Activated CD8-positive, alpha-beta memory T cell treated with anti-CD3 and anti-CD28 coated beads for 36 hours (primary cell): Measurements from ENCODE around the gene PRSS22. TPM values are rescaled to one million over a fixed set of nuclear protein-coding genes. Genes with fewer than 3 reads are reported as not detected.
"Not testable (repeated sequence)": the region's sequence is repeated elsewhere in the genome, so short reads cannot be mapped to it uniquely, and the experiment has no call there.

Experiments
- CTCF ChIA-PET: fragments of 350-600 bp; sonication (Branson Sonifier 250); formaldehyde crosslinking; loops from one replicate; lab custom pipeline; 2021; ENCODE audit warnings: antibody characterized with exemption; lab: Charles Lee
- POLR2A ChIA-PET: fragments of 350-600 bp; sonication (Branson Sonifier 250); formaldehyde crosslinking; loops from one replicate; lab custom pipeline; 2021; ENCODE audit warnings: antibody characterized with exemption; lab: Charles Lee
- total RNA-seq, 2 experiments: library from RNA; stranded (reverse); gene quantifications; one replicate each; pipeline ENCODE4 v1.2.3, GENCODE V29; 2021

The PRSS22 gene, protein sequence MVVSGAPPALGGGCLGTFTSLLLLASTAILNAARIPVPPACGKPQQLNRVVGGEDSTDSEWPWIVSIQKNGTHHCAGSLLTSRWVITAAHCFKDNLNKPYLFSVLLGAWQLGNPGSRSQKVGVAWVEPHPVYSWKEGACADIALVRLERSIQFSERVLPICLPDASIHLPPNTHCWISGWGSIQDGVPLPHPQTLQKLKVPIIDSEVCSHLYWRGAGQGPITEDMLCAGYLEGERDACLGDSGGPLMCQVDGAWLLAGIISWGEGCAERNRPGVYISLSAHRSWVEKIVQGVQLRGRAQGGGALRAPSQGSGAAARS
- total RNA-seq: not detected

DNA sequence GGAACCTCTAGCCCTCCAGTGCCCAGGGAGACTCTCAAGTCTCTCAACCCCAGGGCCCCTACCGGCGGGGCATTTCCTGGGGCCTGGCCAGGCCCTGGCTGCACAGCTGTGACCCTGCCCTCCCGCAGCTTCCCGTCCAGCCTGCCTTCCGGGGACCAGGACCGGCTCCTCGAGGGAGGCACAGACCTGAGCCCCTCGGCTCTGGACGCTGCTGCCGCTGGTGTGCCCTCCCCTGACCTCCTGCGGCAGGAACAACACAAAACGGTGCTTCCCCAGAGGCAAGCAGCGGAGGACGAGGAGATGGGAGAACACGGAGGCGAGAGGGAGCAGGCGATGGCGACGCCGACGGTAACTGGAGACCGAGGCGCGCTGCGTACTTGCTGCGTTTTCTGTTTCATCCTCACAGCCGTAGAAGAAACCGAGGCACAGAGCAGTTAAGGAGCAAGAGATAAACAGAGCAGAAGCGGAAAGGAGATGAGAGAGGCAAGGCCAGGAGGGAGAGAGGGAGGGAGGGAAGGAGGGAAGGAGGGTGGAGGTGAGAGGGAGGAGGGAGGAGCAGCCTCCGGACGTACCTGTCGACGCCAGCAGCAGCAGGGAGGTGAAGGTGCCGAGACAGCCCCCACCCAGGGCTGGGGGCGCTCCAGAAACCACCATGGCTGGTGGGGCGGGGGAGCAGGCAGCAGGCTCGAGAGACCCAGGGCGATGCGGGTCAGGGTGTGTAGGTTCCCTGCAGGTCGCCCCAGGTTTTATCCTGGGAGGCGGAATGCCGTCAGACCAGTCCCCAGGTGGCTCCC, at the start of gene PRSS22:
TSS of gene PRSS22 (minus strand) at position 720 of the 794 bp plus-strand sequence. CDS start at position 654, 66 bp downstream.
- ChIA-PET POLR2A (no interaction called here), CTCF (no interaction called here)

DNA sequence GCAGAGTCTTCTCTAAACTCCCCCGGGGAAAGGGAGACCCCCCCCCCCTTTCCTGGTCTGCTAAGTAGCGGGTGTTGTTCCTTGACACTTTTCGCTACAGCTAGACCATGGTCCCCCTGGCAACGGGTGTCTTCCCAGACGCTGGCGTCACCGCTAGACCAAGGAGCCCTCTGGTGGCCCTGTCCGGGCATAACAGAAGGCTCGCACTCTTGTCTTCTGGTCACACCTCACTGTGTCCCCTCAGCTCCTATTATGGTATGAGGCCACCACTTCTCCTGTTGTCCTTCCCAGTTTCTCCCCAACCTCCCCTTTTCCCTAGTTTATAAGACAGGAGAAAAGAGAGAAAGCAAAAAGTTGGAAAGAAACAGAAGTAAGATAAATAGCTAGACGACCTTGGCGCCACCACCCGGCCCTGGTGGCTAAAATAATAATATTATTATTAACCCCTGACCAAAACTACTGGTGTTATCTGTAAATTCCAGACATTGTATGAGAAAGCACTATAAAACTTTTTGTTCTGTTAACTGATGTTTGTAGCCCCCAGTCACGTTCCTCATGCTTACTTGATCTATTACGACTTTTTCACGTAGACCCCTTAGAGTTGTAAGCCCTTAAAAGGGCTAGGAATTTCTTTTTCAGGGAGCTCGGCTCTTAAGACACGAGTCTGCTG, 49.2 kb upstream of the PRSS22 start:
- CTCF ChIA-PET: interaction anchor here (0.9 to 3.6 kb wide), 3 partner anchors 13 to 31 kb away, joined by 3 to 14 read pairs (median 8); no protein-coding TSS in a partner anchor
- POLR2A ChIA-PET: not testable (repeated sequence)

DNA sequence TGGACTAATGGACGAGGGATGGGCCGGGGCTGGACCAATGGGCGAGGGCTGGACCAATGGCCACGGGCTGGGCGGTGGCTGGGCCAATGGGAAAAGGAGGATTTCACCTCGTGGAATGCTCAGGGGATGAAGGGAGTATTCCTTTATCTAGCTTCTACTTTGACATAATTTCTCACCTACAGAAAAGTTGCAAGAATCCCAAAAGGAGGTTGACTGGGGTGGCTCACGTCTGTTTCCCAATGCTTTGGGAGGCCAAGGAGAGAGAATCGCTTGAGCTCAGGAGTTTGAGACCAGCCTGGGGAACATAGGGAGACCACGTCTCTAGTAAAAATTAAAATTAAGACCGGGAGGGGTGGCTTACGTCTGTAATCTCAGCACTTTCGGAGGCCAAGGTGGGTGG, 48.0 kb upstream of the PRSS22 start:
- ChIA-PET CTCF (interaction anchor here (0.7 to 1.7 kb wide), 5 partner anchors 15 to 31 kb away, joined by 3 to 8 read pairs (median 3); partner anchors contain the start of gene FLYWCH2), POLR2A (interaction anchor here (0.5 kb wide), 1 partner anchor 1135 kb away, joined by 4 read pairs; no protein-coding TSS in a partner anchor)

DNA sequence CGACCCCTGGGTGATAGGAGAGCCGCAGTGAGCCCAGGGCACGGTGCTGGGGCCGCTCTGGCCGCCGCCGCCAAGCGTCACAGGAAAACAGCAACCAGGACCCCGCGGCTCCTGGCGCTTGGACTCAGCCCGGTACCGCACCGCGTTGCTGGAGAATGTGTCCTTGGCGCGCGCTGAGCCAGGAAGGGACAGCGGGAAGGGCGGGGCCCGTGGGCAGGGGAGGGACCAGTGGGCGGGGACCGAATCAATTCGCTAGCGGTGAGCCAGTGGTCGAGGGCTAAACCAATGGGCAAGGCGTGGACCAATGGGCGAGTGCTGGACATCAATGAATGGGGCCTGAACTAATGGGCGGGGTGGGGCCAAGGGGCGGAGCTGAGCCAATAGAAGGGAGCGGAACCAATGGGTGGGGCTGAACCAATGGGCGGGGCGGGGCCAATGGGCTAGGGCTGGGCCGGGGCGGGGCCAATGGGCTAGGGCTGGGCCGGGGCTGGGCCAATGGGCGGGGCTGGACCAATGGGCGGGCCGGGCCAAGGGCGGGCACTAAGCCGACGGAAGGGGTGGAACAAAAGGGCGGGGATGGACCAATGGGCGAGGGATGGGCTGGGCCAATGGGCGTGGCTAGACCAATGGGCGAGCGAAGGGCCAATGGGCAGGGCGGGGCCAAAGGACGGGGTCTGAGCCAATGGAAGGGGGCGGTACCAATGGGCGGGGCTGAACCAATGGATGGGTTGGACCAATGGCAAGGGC, 47.4 kb upstream of the PRSS22 start:
- ChIA-PET POLR2A (interaction anchor here (0.5 to 0.6 kb wide), 2 partner anchors 212 to 1136 kb away, joined by 3 to 4 read pairs; no protein-coding TSS in a partner anchor), CTCF (interaction anchor here (0.7 to 1.7 kb wide), 4 partner anchors 15 to 31 kb away, joined by 3 to 8 read pairs (median 4); partner anchors contain the start of gene FLYWCH2)

DNA sequence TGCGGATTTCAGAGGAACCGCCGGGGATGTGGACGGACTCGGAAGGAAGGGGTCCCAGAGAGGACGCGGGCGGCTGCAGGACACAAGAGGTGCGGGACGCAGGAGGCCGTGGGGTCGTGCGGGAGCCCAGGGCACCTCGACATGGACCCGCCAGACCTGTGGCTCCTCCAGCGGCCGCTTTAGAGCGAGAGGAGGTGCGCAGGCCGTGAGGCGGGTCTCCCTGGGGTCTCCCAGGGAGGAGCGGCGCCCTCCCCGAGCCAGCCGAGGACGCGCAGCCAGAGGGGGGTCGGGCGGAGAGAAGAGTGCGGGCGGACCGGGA, 46.9 kb upstream of the PRSS22 start:
- ChIA-PET CTCF (interaction anchor here (1.2 kb wide), 1 partner anchor 22 kb away, joined by 5 read pairs; the partner anchor contains the start of gene FLYWCH2), POLR2A (interaction anchor here (0.6 kb wide), 1 partner anchor 212 kb away, joined by 3 read pairs; no protein-coding TSS in a partner anchor)

DNA sequence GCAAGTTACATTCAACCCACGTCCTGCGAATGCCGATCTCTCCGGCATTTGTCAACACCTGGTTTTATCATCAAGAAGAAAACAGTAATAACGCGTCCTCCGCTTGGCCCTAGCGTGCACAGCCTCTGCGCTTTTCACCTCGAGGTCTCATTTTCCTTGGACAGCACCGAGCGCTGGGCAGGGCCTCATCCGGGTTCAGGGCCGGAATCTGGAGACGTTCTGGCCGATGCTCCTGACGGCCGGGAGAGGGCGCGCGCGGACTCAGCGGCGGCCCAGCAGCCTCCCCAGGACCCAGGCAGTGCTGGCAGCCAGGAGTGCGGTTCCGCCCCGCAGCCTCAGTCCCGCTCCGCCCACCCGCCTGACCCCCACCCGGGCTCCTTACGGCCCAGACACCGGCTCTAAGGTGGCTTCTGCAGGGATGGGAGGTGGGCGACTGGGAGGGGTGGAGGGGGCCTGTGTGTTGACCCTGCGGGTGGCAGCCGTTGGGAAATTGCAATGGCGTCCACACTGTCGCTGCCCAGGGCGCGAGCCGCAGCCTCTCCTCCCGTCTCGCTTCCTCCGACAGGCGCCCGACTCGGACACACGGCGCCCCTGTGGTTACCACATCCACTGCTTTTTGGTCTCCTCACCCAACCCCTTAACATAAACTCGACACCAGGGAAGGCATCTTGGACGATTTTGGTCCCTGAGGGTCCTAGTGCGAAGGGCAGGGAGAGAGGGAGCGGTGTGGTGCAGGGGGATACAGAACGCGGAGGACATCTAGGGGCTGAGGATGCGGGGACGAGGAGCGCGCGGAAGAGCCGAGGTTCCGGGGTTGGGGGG, 46.3 kb upstream of the PRSS22 start:
- POLR2A ChIA-PET: no interaction called here
- CTCF ChIA-PET: interaction anchor here (1.0 kb wide), 1 partner anchor 17 kb away, joined by 3 read pairs; no protein-coding TSS in a partner anchor

DNA sequence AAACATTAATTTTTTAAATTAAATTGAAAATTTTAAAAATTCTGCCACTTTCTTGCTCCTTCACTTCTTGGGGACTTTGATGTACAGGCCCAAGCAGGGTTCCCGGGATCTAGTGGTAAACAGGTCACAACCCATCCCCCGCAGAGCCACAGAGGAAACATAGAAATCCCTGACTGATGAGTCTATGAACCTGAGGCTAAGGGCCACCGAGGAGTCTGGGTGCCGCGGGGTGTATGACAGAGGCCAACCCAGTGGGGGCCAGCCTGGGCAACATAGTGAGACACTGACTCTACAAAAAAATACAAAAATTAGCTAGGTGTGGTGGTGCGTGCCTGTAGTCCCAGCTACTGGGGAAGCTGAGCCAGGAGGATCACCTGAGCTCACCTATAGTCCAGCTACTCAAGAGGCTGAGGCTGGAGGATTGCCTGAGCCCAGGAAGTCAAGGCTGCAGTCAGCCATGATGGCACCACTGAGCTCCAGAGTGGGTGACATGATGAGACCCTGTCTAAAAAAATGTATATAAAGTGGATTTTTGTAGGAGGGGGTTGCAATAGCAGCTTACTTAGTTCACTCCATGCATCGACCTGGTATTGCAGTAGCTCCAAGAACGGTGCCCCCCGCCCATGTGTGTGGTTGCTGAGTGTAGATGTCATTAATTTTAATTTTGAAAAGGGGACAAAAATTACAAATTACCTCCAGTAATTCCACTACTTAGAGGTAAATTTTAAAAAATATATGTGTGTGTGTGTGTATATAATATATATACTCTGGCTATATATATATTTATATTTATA, 44.6 kb upstream of the PRSS22 start:
- ChIA-PET CTCF (interaction anchor here (0.7 to 1.2 kb wide), 5 partner anchors 9 to 35 kb away, joined by 3 to 5 read pairs (median 4); partner anchors contain the start of gene FLYWCH1), POLR2A (no interaction called here)

DNA sequence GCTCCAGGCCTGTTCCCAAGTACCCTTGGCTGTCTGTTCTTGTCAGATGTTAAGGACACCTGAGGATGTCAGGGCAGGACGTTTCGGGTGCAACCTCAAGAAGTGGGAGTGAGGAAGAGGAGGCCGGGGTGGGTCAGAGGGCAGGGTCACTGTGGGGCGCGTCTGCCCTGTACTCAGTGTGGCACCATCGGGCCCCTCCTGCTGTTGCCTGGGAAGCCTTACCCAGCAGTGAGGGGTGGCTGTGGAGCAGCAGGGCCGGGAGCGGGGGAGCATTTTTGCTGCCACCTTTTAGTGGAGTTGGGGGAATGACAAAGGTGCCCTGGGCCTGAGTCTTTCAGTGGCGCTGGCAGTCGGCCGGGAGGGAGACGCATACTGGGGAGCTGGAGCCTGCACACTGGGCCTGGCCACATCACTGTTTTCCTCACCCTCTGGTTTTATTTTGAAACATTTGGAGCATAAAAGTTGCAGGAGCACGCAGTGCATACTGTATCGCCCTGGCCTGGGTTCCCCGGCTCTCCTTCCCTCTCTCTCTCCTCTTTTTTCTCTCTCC, 42.6 kb upstream of the PRSS22 start:
- CTCF ChIA-PET: interaction anchor here (1.1 kb wide), 1 partner anchor 482 kb away, joined by 3 read pairs; no protein-coding TSS in a partner anchor
- POLR2A ChIA-PET: no interaction called here

DNA sequence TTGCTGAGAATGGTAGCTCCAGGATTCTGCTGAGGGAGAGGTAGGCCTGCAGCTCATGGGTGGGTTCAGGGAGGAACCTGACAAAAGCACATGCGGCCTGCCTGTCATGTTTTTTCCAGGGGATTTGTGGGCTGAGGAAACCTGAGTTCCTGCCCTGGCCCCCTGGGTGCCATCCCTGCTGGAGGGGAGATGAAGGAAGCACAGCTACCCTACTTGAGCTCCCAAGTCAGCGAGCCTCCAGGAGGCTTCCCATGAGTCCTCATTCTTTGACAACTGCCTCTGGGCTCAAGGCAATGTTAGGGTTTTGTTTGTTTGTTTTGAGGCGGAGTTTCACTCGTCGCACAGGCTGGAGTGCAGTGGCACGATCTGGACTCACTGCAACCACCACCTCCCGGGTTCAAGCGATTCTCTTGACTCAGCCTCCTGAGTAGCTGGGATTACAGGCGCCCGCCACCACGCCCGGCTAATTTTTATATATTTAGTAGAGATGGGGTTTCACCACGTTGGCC, 41.6 kb upstream of the PRSS22 start:
- ChIA-PET POLR2A (interaction anchor here (0.6 kb wide), 2 partner anchors 40 to 53 kb away, joined by 3 to 7 read pairs; no protein-coding TSS in a partner anchor), CTCF (interaction anchor here (0.6 to 1.1 kb wide), 3 partner anchors 31 to 481 kb away, joined by 3 to 4 read pairs (median 3); no protein-coding TSS in a partner anchor)

DNA sequence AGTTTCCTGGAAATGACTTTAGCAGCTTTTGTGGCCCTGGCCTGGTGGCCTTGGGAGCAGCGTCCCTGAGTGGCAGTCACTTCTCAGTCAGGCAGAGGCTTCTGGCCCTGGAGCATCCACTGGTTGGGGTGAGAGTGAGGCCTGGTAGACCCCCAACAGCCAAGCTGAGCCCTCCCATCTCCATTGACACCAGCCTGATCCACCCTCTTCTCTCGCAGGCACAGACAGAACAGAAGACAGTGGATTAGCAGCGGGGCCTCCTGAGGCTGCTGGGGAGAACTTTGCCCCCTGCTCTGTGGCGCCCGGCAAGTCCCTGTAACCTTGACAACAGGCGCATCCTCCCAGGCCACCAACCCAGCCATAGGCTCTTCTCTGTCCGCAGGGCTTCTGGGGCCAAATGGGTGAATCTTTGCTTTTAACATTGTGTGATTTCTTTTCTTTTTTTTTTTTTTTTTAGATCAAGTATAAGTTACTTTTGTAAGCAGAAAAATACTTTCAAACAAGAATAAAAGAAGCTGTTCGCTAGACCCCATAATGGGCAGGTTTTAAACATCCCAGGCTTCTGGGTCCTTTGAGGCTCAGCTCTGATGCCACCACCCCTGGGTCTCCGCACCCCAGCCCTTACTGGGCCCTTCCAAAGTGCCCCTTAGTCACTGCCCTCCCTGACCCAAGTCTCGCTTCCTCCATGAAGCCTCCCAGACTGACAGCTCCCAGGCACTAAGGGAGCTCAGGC, 41.0 kb upstream of the PRSS22 start:
- CTCF ChIA-PET: interaction anchor here (0.6 to 1.0 kb wide), 2 partner anchors 31 to 32 kb away, joined by 3 to 4 read pairs; no protein-coding TSS in a partner anchor
- POLR2A ChIA-PET: interaction anchor here (0.6 kb wide), 2 partner anchors 41 to 54 kb away, joined by 3 to 7 read pairs; no protein-coding TSS in a partner anchor

DNA sequence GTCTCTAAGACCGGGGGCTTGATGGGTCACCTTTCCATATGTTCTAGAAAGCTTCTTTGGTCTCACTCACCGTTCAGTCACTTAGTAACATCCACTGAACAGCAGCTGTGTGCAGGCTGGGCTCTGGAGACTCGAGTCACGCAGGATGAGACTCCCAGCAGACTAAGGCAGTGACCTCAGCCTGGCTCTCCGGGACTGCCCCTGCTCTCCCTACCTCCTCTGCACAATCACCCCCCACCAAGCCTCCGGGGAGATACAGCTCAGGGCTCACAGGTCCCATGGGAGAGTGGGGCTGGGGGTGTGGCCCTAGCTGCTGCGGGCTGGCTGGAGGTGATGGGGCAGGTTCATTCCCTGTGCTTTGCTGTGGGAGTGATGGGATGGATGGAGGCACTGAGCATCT, 39.1 kb upstream of the PRSS22 start:
- CTCF ChIA-PET: interaction anchor here (0.7 to 1.0 kb wide), 2 partner anchors 30 to 59 kb away, joined by 3 read pairs; no protein-coding TSS in a partner anchor
- POLR2A ChIA-PET: no interaction called here

DNA sequence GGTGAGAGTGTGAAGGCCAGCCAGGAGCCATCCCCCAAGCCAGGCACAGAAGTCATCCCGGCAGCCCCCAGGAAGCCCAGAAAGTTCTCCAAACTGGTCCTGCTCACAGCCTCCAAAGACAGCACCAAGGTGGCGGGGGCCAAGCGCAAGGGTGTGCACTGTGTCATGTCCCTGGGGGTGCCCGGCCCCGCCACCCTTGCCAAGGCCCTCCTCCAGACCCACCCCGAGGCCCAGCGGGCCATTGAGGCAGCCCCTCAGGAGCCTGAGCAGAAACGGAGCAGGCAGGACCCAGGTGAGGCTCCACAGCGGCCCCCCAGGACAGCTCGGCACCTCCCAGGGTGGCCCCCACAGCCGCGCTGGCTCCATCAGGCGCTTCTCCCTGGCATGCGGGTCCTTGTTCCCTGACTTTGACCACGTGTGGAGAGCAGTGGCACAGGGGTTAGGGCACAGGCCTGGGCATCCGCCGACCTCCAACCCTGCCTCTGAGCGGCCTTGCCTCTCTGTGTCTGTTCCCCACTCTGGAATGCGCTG, 38.6 kb upstream of the PRSS22 start:
- ChIA-PET POLR2A (no interaction called here), CTCF (interaction anchor here (0.7 to 1.0 kb wide), 2 partner anchors 31 to 58 kb away, joined by 3 read pairs; no protein-coding TSS in a partner anchor)

DNA sequence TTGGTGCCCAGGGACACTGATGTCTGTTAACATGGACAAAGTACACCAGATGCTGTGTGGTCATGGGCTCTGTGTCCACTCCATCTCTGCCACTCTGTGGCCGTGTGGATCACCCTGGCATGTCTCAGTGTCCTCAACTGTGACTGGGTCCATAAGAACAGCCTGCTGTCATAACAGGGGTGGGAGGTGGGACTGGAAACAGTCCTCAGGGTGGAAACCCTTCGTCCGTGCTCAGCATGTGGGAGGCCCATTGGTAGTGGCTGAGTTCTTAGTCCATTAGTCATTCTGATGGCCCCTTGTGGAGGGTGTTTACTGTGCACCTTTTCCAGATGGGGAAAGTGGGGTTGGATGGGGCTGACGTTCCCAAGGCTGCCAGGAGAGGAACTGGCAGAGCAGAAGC, 37.8 kb upstream of the PRSS22 start:
- ChIA-PET POLR2A (no interaction called here), CTCF (no interaction called here)

DNA sequence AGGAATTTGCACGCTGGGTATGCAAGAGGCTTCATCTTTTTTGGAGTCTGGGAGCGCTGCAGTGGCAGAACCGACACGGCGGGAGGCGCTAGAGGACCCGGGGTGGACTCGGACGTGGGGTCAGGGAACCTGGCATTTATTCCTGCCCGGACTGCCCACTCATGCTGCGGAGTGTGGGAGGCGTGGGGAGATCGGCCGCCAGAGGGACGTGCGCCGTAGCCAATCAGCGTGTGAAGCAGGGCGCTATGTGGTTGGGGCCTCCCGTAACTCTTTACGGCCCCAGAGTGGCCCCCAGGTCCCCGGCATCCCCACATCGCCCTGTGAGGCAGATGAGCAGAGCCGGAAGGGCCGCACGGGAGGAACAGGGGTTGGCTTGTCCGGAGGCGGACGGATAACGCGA, 36.3 kb upstream of the PRSS22 start:
- ChIA-PET CTCF (no interaction called here), POLR2A (no interaction called here)

DNA sequence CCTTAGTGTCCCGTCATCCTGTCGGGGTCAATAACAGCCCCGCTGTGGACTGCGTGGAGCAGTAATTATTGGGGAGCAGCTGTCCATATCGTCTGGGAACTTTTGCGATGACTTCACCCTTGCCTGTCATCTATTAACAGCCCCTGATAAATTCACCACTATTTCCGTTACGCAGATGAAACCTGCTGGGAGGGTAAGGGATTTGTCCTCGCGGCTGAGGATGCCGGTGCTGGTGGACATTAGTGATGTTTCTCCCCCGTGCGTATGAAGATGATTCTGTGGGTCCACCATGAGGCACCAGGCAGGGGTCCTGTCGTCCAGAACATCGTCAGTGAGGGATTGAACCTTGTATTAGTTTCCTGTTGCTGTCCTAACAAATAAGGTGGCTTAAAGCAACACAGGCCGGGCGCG, 26.1 kb upstream of the PRSS22 start:
- POLR2A ChIA-PET: interaction anchor here (0.7 kb wide), 1 partner anchor 28 kb away, joined by 3 read pairs; the partner anchor contains the start of gene FLYWCH1
- CTCF ChIA-PET: interaction anchor here (0.7 to 1.1 kb wide), 2 partner anchors 45 to 60 kb away, joined by 3 read pairs; no protein-coding TSS in a partner anchor
